ENCODE measurements around the gene WNT9A. TPM values are rescaled to one million over a fixed set of nuclear protein-coding genes. Genes with fewer than 3 reads are reported as not detected.

The WNT9A gene
- total RNA-seq, 2 donors from 2014 or later: 1.2 to 1.7 TPM

- no peak for TF ChIP-seq CTCF (conservative IDR thresholded peaks at IDR 0.05)
- Mint-ChIP-seq H3K4me3 (no peak overlapping the region), H3K27me3 (ENCODE audit: insufficient read depth) (peaks cover 22% of the 10 kb centered on the region), H3K27ac (no peak overlapping the region), H3K36me3 (ENCODE audit: low read depth) (no peaks in the 10 kb centered on the region), H3K4me1 (peaks cover 5% of the 10 kb centered on the region), H3K9me3 (no peaks in the 10 kb centered on the region)
- Histone ChIP-seq H3K9ac (ENCODE audit: extremely low read depth, low read length, poor library complexity, severe bottlenecking) (no peak overlapping the region), H3K27me3 (ENCODE audit: control insufficient read depth, insufficient read depth, low read length, poor library complexity, severe bottlenecking) (peaks cover 24% of the 10 kb centered on the region), H3K36me3 (ENCODE audit: control insufficient read depth, insufficient read depth, low read length) (no peaks in the 10 kb centered on the region), H3K4me1 (ENCODE audit: control insufficient read depth, insufficient read depth, low read length) (no peaks in the 10 kb centered on the region), H3K4me3 (ENCODE audit: low read length) (no peak overlapping the region), H3K9me3 (ENCODE audit: control insufficient read depth, low read length) (no peaks in the 10 kb centered on the region), H3K27ac (ENCODE audit: low read depth, low read length) (no peak overlapping the region)
- peak; percentile 43 for DNase-seq
- WGBS, 2 experiments (ENCODE audit: insufficient coverage in 1 of 2, insufficient read length in 1 of 2): 88 to 92% methylated on average over 10 to 18 of the region's 18 CpGs
Observed at GRCh38 chr1:227944931-227945890, 2.5 kb downstream of the WNT9A start.

DNA sequence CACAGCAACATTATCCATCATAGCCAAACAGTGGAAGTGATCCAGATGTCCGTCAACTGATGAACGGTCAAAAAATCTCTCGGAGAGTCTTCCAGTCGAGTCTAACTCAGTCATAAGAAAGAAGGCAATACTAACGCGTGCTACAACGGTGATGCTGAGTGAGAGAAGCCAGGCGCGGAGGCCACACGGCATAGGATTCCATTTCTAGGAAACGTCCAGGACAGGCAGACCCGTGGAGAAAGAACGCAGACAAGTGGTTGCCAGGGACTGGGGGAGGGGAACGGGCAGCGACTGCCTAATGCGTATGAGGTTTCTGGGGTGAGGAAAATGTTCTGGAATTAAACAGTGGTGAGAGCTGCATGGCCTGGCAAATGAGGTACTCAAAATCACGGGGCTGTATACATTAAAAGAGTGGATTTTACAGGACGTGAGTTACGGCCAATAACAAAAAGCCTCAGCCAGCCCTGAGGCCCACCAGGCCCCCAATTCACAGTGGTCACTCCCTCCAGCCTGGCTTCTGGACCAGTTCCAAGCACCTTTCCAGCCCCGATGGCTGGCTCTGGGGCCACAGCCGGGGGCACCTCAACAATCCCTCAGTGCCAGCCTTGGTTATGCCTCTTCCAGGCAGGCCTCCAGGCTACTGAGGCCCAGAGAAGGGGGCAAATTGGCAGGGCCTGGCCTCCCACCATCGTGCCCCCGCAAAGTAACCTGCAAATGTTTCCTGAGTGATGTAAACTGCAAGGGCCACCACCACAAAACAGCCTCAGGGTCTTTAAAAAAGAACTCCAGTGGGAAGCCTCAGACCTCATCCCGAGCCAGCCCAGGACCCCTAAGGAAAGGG lies 3.4 kb downstream of the WNT9A start:
- H3K9me3 Mint-ChIP-seq: no peaks in the 10 kb centered on the region
- peak overlapping the region; percentile 58 for H3K27ac ChIP-seq (ENCODE audit: low read depth, low read length)
- H3K36me3 Mint-ChIP-seq (ENCODE audit: low read depth): no peaks in the 10 kb centered on the region
- H3K9me3 ChIP-seq (ENCODE audit: control insufficient read depth, low read length): no peaks in the 10 kb centered on the region
- H3K36me3 ChIP-seq (ENCODE audit: control insufficient read depth, insufficient read depth, low read length): no peaks in the 10 kb centered on the region
- no peak overlapping the region for H3K9ac ChIP-seq (ENCODE audit: extremely low read depth, low read length, poor library complexity, severe bottlenecking)
- no peaks in the 10 kb centered on the region for H3K4me1 ChIP-seq (ENCODE audit: control insufficient read depth, insufficient read depth, low read length)
- H3K4me1 Mint-ChIP-seq: peaks cover 5% of the 10 kb centered on the region
- no peak overlapping the region for H3K4me3 Mint-ChIP-seq
- no peak overlapping the region for H3K4me3 ChIP-seq (ENCODE audit: low read length)
- DNase-seq: peak; percentile 35
- TF ChIP-seq CTCF (conservative IDR thresholded peaks at IDR 0.05): no peak
- H3K27me3 Mint-ChIP-seq (ENCODE audit: insufficient read depth): peaks cover 14% of the 10 kb centered on the region
- 88 to 92% methylated on average over 20 to 24 of the region's 24 CpGs for WGBS, 2 experiments (ENCODE audit: insufficient coverage in 1 of 2, insufficient read length in 1 of 2)
- peaks cover 18% of the 10 kb centered on the region for H3K27me3 ChIP-seq (ENCODE audit: control insufficient read depth, insufficient read depth, low read length, poor library complexity, severe bottlenecking)
- H3K27ac Mint-ChIP-seq: no peak overlapping the region

GRCh38 chr1:227943381-227944089 lies 4.2 kb downstream of the WNT9A start:
- H3K36me3 ChIP-seq (ENCODE audit: control insufficient read depth, insufficient read depth, low read length): no peaks in the 10 kb centered on the region
- peak; percentile 17 for DNase-seq
- no peaks in the 10 kb centered on the region for H3K36me3 Mint-ChIP-seq (ENCODE audit: low read depth)
- peaks cover 6% of the 10 kb centered on the region for H3K27me3 Mint-ChIP-seq (ENCODE audit: insufficient read depth)
- no peak overlapping the region for H3K4me3 Mint-ChIP-seq
- H3K27ac Mint-ChIP-seq: no peak overlapping the region
- peaks cover 11% of the 10 kb centered on the region for H3K27me3 ChIP-seq (ENCODE audit: control insufficient read depth, insufficient read depth, low read length, poor library complexity, severe bottlenecking)
- H3K9ac ChIP-seq (ENCODE audit: extremely low read depth, low read length, poor library complexity, severe bottlenecking): no peak overlapping the region
- H3K27ac ChIP-seq (ENCODE audit: low read depth, low read length): no peak overlapping the region
- WGBS, 2 experiments (ENCODE audit: insufficient coverage in 1 of 2, insufficient read length in 1 of 2): 92 to 98% methylated on average over 6 to 12 of the region's 12 CpGs
- TF ChIP-seq CTCF (conservative IDR thresholded peaks at IDR 0.05): no peak
- peaks cover 4% of the 10 kb centered on the region for H3K4me1 Mint-ChIP-seq
- H3K4me1 ChIP-seq (ENCODE audit: control insufficient read depth, insufficient read depth, low read length): no peaks in the 10 kb centered on the region
- H3K9me3 Mint-ChIP-seq: no peaks in the 10 kb centered on the region
- no peaks in the 10 kb centered on the region for H3K9me3 ChIP-seq (ENCODE audit: control insufficient read depth, low read length)
- H3K4me3 ChIP-seq (ENCODE audit: low read length): no peak overlapping the region

Data from endodermal cell (in vitro differentiated cells).